Adipocyte (in vitro differentiated cells): ENCODE measurements around the gene POFUT2.

Source experiments
- DNase-seq: peaks from one replicate; pipeline ENCODE4 v3.0.0-alpha.2; 2015; ENCODE audit warnings: low read depth
- H3K27me3 ChIP-seq: replicated peaks from 2 replicates; pipeline ENCODE4 v1.7.0; 2013; ENCODE audit warnings: mild to moderate bottlenecking, low read length, moderate library complexity; ENCODE audit not compliant: control insufficient read depth, insufficient read depth
- H3K36me3 ChIP-seq: 2 replicates; pipeline ENCODE4 v1.7.0; 2013; ENCODE audit warnings: low read length, mild to moderate bottlenecking, moderate library complexity; ENCODE audit not compliant: control insufficient read depth, insufficient read depth, severe bottlenecking
- H3K4me1 ChIP-seq: 2 replicates; pipeline ENCODE4 v1.7.0; 2013; ENCODE audit warnings: mild to moderate bottlenecking, low read length, moderate library complexity; ENCODE audit not compliant: control insufficient read depth, insufficient read depth
- H3K4me3 ChIP-seq: 2 replicates; pipeline ENCODE4 v1.7.0; 2013; ENCODE audit warnings: mild to moderate bottlenecking, low read length, moderate library complexity
- H3K9ac ChIP-seq: 2 replicates; pipeline ENCODE4 v1.7.0; 2013; ENCODE audit warnings: mild to moderate bottlenecking, low read length, moderate library complexity
- H3K9me3 ChIP-seq: 2 replicates; pipeline ENCODE4 v1.7.0; 2013; ENCODE audit warnings: mild to moderate bottlenecking, low read length, moderate library complexity; ENCODE audit not compliant: control insufficient read depth

Gene POFUT2

GRCh38 chr21:45292399-45293219 lies 4.9 kb upstream of the POFUT2 start:
- Histone ChIP-seq H3K36me3 (no peaks in the 10 kb centered on the region), H3K9ac (peak overlapping the region; percentile 62), H3K4me1 (peaks cover 46% of the 10 kb centered on the region), H3K9me3 (no peaks in the 10 kb centered on the region), H3K27me3 (no peaks in the 10 kb centered on the region), H3K4me3 (no peak overlapping the region)
- peak; percentile 95 for DNase-seq

- Histone ChIP-seq H3K9ac (peak overlapping the region; percentile 62), H3K4me3 (no peak overlapping the region), H3K27me3 (no peaks in the 10 kb centered on the region), H3K4me1 (peaks cover 46% of the 10 kb centered on the region), H3K36me3 (no peaks in the 10 kb centered on the region), H3K9me3 (no peaks in the 10 kb centered on the region)
- DNase-seq: no peak
These were observed 4.1 kb upstream of the POFUT2 start for GRCh38 chr21:45291613-45292398.

DNA sequence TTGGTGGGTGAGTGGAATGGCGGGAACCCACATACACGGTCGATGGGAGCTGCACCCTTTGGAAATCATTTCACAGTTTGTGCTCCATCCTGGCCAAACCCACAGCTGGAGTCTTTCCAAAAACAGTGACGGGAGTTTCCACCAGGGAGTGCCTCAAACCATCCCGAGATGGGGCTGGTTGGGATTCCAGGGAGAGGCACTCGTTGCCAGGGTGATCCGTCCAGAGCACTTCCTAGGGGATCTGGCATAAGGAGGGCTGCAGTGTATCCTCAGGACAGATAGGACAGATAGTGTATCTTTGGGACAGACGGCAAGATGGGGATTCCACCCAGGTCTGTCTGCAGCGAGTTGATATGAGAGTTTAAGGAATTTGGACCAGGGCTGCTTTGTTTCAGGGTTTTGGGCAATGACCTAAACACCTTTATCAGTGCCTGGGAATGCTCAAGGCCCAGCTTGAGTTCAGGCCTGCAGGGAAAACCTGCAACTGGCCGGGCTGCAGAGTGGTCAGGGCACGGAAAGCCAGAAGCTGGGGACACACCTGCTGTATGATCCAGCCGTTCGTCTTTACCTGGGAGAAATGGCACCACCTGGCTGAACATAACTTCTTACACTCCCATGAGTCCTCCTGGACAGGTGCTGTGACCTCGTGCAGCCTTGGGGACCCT lies 3.4 kb upstream of the POFUT2 start:
- H3K9ac ChIP-seq: peak overlapping the region; percentile 6
- no peak for DNase-seq
- no peaks in the 10 kb centered on the region for H3K9me3 ChIP-seq
- no peaks in the 10 kb centered on the region for H3K27me3 ChIP-seq
- H3K36me3 ChIP-seq: no peaks in the 10 kb centered on the region
- peaks cover 50% of the 10 kb centered on the region for H3K4me1 ChIP-seq
- H3K4me3 ChIP-seq: no peak overlapping the region

GRCh38 chr21:45289655-45290515 lies 2.2 kb upstream of the POFUT2 start:
- Histone ChIP-seq H3K9me3 (no peaks in the 10 kb centered on the region), H3K36me3 (peaks cover 12% of the 10 kb centered on the region), H3K27me3 (no peaks in the 10 kb centered on the region), H3K9ac (peak overlapping the region; percentile 88), H3K4me1 (peaks cover 44% of the 10 kb centered on the region), H3K4me3 (no peak overlapping the region)
- peak; percentile 52 for DNase-seq

DNA sequence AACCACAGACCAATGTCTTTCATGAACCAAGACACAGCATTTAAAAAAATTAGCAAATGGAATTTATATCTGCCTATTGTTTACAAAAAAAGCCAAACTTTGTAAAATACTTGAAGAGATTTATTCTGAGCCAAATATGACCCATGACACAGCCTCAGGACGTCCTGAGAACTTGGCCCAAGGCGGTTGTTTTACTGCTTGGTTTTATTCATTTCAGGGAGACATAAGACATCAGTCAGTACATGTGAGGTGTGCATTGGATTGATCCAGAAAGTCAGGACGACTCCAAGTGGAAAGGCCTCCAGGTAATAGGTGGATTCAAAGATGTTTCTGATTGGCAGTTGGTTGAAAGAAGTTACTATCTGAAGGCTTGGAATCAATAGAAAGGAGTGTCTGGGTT lies 1.4 kb upstream of the POFUT2 start:
- Histone ChIP-seq H3K27me3 (no peaks in the 10 kb centered on the region), H3K36me3 (peaks cover 19% of the 10 kb centered on the region), H3K9me3 (no peaks in the 10 kb centered on the region), H3K4me1 (peaks cover 37% of the 10 kb centered on the region), H3K9ac (peak overlapping the region; percentile 88), H3K4me3 (no peak overlapping the region)
- no peak for DNase-seq

DNA sequence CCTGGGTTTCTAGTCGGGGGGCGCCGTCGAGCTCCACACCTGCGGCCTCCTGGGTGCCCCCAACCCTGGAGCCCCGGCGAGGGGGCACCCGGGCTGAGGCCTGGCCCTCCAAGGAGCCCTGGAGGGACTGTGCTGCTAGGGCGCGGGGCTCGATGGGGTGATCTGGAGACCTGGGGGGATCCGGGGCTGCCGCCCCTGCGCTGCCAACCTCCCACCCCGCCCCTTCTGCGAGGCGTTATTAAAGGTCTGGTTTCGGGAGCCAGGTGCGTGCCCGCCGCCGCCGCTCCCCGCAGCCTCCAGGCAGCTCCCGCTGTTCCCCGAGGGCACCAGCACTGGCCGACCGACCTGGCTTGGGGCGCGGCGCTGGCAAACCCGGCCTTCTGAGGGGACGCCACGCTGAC lies 746 bp upstream of the POFUT2 start:
- Histone ChIP-seq H3K4me3 (peak overlapping the region; percentile 85), H3K9ac (peak overlapping the region; percentile 88), H3K36me3 (peaks cover 26% of the 10 kb centered on the region), H3K27me3 (no peaks in the 10 kb centered on the region), H3K9me3 (no peaks in the 10 kb centered on the region), H3K4me1 (peaks cover 30% of the 10 kb centered on the region)
- peak; percentile 35 for DNase-seq

DNA sequence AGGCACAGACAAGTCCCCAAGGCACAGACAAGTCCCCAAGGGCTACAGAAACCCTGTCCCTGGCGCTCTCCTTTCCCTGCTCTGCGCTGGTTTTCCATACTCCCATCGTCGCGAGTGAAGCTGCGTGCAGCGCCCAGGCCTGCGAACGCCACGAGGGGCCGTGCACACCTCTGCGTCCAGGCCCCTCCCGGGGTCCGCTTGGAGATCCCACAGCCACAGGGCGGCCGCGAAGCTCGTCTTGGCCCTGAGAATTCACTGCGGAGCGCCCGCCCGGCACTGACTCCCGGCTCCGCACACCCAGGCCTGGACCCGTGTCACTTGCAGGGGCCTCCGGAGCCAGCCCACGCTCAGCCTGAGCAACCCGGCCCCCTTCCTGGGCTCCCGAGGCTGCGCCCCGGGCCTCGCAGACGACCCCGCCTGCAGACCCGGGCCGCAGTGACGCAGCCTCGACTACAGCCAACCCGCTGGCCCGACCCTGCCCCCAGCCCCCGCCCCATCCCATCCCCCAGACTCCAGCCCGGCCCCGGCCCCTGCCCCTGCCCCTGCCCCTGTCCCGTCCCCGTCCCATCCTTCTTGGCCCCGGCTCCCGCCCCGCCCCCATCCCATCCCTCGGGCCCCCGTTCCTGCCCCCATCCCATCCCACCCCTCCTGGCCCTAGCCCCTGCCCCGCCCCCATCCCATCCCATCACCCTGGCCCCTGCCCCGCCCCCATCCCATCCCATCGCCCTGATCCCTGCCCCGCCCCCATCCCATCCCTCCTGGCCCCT lies 841 bp downstream of the POFUT2 start:
- Histone ChIP-seq H3K4me1 (peaks cover 18% of the 10 kb centered on the region), H3K4me3 (peak overlapping the region; percentile 81), H3K9me3 (no peaks in the 10 kb centered on the region), H3K27me3 (no peaks in the 10 kb centered on the region), H3K36me3 (peaks cover 39% of the 10 kb centered on the region), H3K9ac (peak overlapping the region; percentile 79)
- DNase-seq: peak; percentile 47

- DNase-seq: no peak
- Histone ChIP-seq H3K4me1 (peaks cover 12% of the 10 kb centered on the region), H3K4me3 (no peak overlapping the region), H3K27me3 (no peaks in the 10 kb centered on the region), H3K9me3 (no peaks in the 10 kb centered on the region), H3K9ac (no peak overlapping the region), H3K36me3 (peaks cover 53% of the 10 kb centered on the region)
These were observed 2.3 kb downstream of the POFUT2 start for GRCh38 chr21:45285266-45285931.

DNA sequence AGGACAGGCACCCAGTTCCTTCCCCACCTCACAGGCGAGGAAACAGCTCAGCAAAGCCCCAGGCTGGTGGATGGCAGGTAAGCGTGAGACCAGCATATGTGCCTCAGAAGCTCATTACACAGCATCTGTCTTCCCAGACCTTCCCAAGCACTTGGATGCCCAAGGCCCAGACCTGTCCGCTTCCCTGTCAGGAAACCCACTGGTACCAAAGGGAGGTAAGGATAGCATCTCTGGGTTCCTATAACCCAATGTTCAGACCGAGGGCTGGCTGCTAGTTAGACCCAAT lies 3.3 kb downstream of the POFUT2 start:
- Histone ChIP-seq H3K4me1 (peaks cover 12% of the 10 kb centered on the region), H3K36me3 (peaks cover 63% of the 10 kb centered on the region), H3K9ac (no peak overlapping the region), H3K27me3 (no peaks in the 10 kb centered on the region), H3K9me3 (no peaks in the 10 kb centered on the region), H3K4me3 (no peak overlapping the region)
- DNase-seq: no peak
